Neutrophil (primary cell): ENCODE results near the gene ATXN2.
A peak's percentile ranks its signal among the peaks of the same experiment; 100 is the strongest.

Experiments used
- H3K27ac ChIP-seq: fragments of 200-600 bp; sonication (generic); 2 replicates; pipeline ENCODE4 v1.5.1; 2016; ENCODE audit warnings: mild to moderate bottlenecking, moderate library complexity
- H3K27me3 ChIP-seq: fragments of 200-600 bp; sonication (generic); 2 replicates; pipeline ENCODE4 v1.6.0; 2016; ENCODE audit warnings: mild to moderate bottlenecking
- H3K36me3 ChIP-seq: fragments of 200-600 bp; sonication (generic); 2 replicates; pipeline ENCODE4 v1.5.1; 2017
- H3K4me1 ChIP-seq, 2 experiments: fragments of 200-600 bp in 1 of 2; sonication (generic) in 1 of 2; 1 replicate in 1 of 2; 2 replicates in 1 of 2; pipeline versions ENCODE4 v1.5.1 to v1.6.1; 2013 to 2016; ENCODE audit warnings: low read depth in 1 of 2, low read length in 1 of 2, mild to moderate bottlenecking in 1 of 2, moderate library complexity in 1 of 2; ENCODE audit not compliant: control insufficient read depth in 1 of 2, insufficient read depth in 1 of 2
- H3K4me3 ChIP-seq, 2 experiments: fragments of 200-600 bp in 1 of 2; sonication (generic) in 1 of 2; 1 replicate in 1 of 2; 2 replicates in 1 of 2; pipeline ENCODE4 v1.5.1; 2013 to 2016; ENCODE audit warnings: low read depth in 1 of 2, low read length in 1 of 2, mild to moderate bottlenecking in 1 of 2, moderate library complexity in 1 of 2
- H3K9me3 ChIP-seq: fragments of 200-600 bp; sonication (generic); 2 replicates; pipeline ENCODE4 v1.5.1; 2016
- TF ChIP-seq, protein P1 (sequence below): fragments of 200-600 bp; sonication (generic); IDR thresholded peaks from 2 replicates; pipeline ENCODE4 v1.5.1; 2016; ENCODE audit warnings: antibody characterized with exemption

The ATXN2 gene

DNA sequence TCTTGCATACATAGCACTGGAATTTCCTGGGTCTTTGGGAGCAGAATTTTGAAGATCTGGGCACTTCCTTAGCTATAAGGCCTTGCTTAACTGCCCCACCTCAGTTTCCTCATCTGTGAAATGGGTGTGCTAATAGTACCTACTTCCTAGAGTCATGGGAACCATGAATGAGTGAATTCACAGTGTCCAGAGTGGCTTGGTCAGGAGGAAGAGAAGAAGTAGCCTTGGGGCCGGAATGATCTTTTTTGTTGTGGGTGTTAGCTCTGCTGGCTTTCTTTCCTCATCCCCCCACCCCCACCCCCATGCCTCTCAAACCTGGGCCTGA is 191.0 kb downstream of the ATXN2 start:
- Histone ChIP-seq H3K27me3 (peaks cover 4% of the 10 kb centered on the region), H3K4me1 (peaks cover 77 to 82% of the 10 kb centered on the region in 2 experiments), H3K36me3 (no peaks in the 10 kb centered on the region), H3K27ac (peak overlapping the region; percentile 95), H3K4me3 (peak overlapping the region; percentile 85 to 96), H3K9me3 (no peaks in the 10 kb centered on the region)
- TF ChIP-seq, protein P1, sequence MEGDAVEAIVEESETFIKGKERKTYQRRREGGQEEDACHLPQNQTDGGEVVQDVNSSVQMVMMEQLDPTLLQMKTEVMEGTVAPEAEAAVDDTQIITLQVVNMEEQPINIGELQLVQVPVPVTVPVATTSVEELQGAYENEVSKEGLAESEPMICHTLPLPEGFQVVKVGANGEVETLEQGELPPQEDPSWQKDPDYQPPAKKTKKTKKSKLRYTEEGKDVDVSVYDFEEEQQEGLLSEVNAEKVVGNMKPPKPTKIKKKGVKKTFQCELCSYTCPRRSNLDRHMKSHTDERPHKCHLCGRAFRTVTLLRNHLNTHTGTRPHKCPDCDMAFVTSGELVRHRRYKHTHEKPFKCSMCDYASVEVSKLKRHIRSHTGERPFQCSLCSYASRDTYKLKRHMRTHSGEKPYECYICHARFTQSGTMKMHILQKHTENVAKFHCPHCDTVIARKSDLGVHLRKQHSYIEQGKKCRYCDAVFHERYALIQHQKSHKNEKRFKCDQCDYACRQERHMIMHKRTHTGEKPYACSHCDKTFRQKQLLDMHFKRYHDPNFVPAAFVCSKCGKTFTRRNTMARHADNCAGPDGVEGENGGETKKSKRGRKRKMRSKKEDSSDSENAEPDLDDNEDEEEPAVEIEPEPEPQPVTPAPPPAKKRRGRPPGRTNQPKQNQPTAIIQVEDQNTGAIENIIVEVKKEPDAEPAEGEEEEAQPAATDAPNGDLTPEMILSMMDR = no peak

DNA sequence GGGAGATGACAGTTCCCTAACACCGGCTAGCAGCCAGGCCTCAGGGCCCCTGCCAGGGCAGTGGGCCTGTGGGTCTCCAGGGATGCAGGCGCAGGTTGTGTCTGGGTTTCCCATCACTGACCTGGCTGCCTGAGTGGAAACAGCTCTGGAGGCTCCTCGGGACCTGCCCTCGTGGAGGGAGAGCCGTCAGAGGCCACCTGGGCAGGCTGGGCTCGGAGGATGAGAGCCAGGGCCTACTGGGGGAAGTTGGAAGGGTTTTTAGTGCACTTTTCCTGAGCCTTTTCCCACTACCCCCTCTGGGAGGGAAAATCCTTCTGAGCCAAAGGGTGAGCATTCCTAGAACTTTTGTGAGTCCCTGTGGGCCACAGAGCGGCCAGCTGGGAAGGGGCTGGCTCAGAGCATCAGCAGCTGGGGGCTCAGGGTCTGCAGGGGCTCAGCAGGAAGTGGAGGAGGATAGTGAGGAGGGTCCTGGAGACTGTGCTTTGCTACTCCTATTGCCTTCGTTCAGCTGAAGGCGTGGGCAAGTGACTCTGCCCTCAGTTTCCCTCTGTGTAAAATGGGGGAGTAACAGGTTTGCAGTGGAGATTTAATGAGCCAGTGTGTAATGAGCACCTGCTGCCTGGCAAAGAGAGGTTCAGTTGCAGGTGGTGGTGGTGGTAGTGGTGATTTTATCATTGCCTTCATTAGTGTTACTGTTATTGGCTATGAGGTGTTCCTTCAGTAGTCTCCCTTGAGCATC is 191.6 kb downstream of the ATXN2 start:
- peaks cover 81 to 84% of the 10 kb centered on the region in 2 experiments for H3K4me1 ChIP-seq
- H3K4me3 ChIP-seq = peak overlapping the region; percentile 85 to 96

DNA sequence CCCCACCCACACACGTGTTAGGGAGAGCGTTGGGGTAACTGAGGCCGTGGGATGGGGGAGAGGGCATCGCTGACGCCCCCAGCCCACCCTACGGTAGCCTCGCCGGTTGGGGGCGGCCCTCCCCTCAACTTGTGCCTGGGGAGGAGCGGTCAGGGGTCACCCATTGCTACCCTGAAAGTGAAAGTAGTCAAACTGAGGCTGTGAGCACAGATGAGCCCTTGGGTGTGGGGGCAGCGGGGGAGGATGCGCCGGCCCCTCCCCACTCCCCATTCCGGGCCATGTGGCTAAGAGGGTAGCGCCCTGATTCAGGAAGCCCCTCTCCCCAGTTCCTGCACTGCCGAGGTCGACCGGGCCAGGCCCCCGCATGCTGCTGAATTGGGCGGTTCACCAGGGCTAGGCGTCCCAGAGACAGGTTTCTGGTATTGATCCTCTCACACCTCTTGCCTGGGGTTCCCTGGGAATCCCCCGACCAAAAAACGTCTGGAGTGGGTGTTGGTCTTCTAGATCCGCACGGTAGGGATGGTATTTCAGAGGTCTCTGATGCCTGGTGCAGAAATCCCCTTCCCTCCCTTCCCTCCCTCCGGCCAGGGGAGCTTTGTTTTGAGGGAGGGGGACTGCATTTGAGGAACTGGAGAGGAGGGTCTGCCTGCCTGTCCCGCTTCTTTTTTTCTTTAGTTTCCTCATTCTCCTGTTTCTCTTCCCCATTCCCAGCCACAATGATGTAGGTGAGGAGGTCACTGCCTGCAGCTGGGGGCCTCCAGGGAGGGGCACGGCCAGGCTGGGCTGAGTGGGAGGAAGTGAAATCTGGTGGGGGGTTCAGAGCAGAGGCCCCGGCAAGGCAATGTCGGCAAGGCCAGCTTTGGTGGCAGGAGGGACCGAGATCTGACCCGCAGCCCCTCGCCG is 192.4 kb downstream of the ATXN2 start:
- Histone ChIP-seq H3K9me3 (no peaks in the 10 kb centered on the region), H3K4me1 (peaks cover 77 to 80% of the 10 kb centered on the region in 2 experiments), H3K4me3 (peak overlapping the region; percentile 85 to 96), H3K27me3 (peaks cover 4% of the 10 kb centered on the region), H3K36me3 (no peaks in the 10 kb centered on the region), H3K27ac (peak overlapping the region; percentile 95)
- TF ChIP-seq, protein P1 = no peak

More for the DNA sequence above, 191.6 kb downstream of the ATXN2 start:
- Histone ChIP-seq H3K27me3 (peaks cover 4% of the 10 kb centered on the region), H3K9me3 (no peaks in the 10 kb centered on the region), H3K27ac (peak overlapping the region; percentile 95), H3K36me3 (no peaks in the 10 kb centered on the region)
- TF ChIP-seq, protein P1 = no peak

DNA sequence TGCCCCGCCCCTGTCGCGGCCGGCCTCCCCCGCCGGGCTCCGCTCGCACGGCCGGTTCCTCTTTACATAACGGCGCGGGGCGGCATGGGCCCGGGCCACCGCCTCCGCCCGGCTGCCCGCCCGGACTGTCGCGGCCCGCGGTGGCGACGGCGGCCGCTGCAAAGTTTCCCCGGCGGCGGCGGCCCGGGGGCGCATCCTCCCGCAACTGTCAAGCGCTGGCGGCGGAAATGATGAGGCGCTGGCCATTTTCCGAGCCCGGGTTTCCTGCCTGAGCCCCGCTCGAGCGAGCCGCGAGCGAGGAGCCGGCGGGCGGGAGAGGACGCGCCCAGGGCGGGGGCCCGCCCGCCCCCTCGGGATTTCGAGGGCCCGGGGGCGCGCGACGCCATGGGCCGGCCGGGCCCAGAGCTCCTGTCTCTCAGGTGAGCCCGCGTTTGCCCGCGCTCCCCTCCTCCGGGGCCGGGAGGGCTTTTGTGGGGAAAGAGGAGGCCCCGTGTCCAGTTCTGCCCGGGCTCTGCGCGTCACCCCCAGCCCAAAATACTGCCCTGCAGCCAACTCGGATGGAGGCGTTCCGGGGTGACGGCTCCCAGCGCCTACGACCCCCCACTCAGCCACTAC is 193.1 kb downstream of the ATXN2 start, which contains the start of gene SH2B3:
TSS of gene SH2B3 (plus strand) at position 65 of the 615 bp plus-strand sequence. CDS start 12,223 bp downstream, outside the sequence.
- Histone ChIP-seq H3K4me3 (peak within 1 kb of the TSS; percentile 85 to 96), H3K27me3 (peaks cover 4% of the 10 kb centered on the region), H3K4me1 (peaks cover 72% of the 10 kb centered on the region in 2 experiments), H3K27ac (peak within 1 kb of the TSS; percentile 95), H3K36me3 (no peaks in the 10 kb centered on the region), H3K9me3 (no peaks in the 10 kb centered on the region)
- TF ChIP-seq, protein P1 = no peak

DNA sequence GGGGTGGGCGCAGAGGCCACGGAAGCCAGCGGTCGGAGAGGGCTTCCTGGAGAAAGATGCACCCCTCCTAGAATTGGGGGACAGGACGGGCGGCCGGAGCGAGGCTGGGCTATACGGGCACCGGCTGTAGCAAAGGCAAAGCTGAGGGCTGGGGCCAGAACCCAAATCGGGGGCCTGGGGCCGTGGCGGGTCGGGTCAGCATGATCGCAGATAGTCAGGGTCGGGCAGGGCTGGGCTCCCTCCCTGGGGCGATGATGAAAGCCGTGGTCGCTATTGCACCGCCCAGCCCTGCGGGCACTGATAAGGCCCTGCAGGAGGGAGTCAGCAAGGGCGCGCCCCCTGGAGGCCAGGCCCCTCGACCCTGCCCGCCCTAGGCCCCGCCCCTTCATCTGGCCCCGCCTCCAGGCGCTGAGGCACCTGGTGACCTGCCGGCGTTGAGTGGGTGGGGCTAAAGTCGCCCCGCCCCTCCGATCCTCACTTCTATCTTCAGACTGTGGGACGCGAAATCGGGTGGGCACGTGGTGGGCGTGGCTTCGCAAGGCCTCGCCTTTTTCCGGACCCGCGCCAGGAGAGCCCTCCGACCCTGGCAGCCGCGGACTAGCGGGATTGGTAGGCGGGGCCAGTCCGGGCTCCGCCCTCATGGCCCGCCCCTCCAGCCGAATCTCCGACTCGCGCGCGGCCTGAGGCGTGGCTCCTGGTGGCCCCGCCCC is 193.8 kb downstream of the ATXN2 start:
- no peaks in the 10 kb centered on the region for H3K9me3 ChIP-seq
- no peaks in the 10 kb centered on the region for H3K36me3 ChIP-seq
- TF ChIP-seq, protein P1 = peak; percentile 66
- peaks cover 65 to 66% of the 10 kb centered on the region in 2 experiments for H3K4me1 ChIP-seq
- H3K27me3 ChIP-seq = peaks cover 4% of the 10 kb centered on the region
- H3K4me3 ChIP-seq = peak overlapping the region; percentile 85 to 96
- peak overlapping the region; percentile 95 for H3K27ac ChIP-seq
